Fibroblast of skin of left quadriceps (primary cell): ENCODE data around the gene PGPEP1.
"Not testable (repeated sequence)": the region's sequence is repeated elsewhere in the genome, so short reads cannot be mapped to it uniquely, and the experiment has no call there.

ENCODE experiments used
- DNase-seq, 2 experiments: peaks; one replicate each; pipeline ENCODE4 v3.0.0-alpha.2; 2013; ENCODE audit warnings: low read depth in 2 of 2

The PGPEP1 gene

DNA sequence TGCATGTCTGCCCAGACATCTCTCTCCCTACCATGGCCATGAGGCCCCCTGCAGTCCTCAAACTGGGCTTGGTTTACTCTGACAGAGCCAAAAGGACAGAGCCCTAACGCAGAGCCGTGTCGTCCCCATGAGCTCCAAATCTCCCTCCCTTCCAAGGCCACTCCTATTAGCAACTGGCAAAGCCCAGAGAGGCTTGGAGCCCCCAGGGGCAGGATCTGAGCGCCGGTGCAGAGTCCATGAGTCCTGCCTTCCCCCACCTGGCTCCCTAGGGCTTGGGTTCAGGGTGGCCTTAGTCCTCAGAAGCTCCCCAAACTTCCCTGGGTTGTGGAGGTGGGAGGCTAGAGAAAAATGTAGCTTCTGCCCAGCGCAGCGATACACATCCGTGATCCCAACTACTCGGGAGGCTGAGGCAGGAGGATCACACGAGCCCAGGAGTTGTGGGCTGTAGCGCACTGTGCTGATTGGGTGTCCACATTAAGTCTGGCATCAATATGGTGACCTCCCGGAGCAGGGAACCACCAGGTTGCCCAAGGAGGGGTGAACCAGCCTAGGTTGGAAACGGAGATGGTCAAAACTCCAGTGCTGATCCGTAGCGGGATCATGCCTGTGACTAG lies 7.4 kb upstream of the PGPEP1 start:
- no peak for DNase-seq

DNA sequence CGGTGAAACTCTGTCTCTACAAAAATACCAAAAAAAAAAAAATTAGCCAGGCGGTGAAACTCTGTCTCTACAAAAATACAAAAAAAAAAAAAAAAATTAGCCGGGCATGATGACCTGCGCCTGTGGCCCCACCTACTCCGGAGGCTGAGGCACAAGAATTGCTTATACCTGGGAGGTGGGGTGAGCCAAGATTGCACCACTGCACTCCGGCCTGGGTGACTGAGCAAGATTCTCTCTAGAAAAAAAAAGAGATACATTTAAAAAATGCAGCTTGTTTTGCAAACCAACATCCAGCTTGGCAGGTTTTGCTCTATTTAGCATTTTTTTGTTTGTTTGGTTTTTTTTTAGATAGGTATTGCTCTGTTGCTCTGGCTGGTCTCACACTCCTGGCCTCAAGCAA lies 6.7 kb upstream of the PGPEP1 start:
- DNase-seq, result no peak

DNA sequence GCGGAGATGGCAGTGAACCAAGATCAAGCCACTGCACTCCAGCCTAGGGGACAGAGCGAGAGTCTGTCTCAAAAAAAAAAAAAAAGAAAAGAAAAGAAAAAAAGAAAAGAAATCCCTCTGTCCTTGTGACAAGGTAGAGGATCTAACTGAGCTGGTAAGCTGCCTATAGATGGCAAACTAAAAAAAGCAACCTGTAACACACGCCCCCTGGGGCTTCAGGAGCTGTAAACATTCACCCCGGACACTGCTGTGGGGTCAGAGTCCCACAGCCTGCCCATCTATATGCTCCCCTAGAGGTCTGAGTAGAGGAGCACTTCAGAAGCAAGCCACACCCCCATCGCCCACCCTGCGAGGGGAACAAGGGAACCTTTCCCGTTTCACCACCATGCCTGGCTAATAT lies 4.3 kb upstream of the PGPEP1 start:
- DNase-seq, result no peak

DNA sequence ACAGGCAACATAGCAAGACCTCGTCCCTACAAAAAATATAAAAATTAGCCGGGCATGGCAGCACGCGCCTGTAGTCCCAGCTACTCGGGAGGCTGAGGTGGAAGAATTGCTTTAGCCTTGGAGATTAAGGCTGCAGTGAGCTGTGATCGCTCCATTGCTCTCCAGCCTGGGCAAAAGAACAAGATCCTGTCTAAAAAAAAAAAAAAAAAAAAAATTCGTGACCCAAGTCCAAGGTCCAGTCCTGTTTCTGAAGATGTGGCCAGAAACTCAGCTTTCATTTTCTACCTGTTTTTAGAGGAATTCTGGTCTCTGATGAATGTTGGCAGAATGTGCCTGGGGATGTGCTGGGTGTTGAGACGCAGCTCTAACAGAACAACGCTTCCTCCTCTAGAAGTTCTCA lies 1.9 kb upstream of the PGPEP1 start:
- no peak for DNase-seq

DNA sequence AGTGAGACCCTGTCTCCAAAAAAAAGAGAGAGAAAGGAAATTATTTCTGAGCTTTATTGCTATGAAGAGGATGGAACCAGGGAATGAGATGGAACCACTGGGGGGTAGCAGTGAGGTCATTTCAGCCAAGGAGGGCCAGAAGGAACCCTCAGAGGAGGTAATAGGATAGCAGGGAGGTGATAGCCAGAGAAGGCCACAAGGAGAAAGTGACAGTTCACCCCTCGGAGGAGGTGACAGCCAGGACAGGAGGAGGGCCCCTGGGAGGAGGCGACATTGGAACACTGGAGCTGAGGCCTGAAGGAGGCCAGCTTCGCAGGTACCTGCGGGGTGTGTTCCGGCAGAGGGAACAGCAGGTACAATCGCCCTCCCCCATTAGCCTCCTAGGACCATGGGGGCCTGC lies 675 bp upstream of the PGPEP1 start:
- no peak for DNase-seq

DNA sequence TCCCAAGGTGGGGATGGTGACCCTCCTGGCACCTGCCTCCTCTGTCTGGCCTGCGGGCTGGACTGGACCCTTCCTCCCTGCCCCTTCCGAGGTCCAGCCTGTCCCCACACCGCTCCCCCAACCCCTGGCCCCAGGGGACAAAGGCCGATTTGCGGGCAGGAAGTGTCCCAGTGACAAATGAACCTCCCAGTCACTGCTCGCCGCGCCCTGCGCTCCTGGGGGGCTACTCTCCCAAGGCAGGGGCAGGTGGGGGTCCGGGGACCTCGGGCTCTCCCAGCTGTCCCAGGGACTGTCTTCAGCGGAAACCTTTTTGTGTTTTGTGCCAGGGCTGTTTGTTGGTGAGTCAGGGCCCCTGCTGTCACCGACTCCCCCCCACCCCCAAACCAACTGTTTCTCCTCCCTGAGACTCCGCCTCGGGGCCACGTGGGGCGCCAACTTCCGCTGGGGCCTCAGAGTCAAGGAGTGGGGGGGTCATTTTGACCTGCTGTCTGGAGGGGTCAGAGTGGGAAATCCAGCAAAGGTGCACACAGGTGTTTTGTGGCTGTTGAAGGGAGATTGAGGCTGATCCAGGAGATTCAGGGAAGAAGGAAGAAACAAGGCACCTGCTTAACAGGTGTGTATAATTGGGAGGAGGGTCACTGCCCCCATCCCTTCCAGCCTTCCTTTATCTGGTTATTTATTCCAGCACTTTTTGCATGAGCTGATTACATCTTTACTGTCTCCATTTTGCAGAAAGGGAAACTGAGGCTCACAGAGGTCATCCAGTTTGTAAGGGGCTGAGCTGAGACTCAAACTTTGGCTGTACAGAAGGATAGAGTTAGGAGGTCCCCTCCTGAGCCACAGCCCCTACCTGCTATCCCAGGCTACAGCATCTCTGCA lies 831 bp downstream of the PGPEP1 start:
- DNase-seq, result no peak

DNA sequence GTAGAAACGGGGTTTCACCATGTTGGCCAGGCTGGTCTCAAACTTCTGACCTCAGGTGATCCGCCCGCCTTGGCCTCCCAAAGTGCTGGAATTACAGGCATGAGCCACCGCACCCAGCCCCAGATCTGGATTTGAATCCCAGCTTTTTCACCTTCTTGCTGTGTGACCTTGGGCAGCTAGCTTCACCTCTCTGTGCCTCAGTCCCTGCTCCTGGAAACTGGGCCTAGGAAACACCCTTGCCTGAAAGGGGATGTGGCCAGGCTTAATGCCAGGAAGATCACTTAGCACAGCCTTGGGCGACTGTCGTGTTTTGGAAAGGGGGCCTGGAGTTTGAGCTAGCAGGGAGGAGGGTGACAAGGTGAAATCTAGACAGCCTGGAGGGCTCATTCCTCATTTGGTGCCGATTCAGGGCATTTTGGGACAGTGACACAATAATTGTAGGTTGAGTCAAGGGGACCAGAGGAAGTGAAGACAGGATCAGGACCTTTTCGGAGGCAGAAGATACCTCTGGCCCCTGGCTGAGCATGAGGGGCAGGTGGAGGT lies 1.8 kb downstream of the PGPEP1 start:
- DNase-seq, result no peak

DNA sequence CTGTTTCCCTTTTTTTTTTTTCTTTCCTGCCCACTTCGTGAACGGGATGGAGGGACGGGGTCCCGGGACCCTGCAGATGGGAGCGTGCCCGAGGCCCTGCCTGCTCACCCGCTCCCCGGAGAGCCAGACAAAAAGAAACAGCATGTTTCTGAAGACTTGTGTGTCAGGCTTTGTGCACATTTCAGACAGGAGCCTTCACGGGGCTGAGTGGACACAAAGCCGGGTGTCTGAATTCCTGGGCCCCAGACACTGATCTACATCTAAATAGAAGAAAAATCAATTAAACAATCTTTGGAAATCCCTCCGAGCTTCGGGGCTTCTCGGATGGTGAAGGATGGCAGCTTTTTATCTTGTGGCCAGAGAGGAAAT lies 4.2 kb downstream of the PGPEP1 start:
- DNase-seq, result no peak

DNA sequence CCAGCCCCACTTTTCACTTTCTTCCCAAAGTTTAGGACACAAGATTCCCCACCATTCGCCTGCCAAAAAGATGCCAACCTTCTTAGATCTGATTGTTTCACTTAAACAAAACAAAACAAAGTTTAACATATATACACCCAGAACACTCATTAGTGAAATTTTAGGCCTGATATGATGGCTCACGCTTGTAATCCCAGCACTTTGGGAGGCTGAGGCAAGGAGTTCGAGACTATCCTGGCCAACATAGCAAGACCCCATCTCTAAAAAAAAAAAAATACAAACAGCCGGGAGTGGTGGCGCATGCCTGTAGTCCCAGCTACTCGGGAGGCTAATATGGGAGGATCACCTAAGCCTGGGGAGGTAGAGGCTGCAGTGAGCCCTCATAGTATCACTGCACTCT lies 4.9 kb downstream of the PGPEP1 start:
- no peak for DNase-seq

DNA sequence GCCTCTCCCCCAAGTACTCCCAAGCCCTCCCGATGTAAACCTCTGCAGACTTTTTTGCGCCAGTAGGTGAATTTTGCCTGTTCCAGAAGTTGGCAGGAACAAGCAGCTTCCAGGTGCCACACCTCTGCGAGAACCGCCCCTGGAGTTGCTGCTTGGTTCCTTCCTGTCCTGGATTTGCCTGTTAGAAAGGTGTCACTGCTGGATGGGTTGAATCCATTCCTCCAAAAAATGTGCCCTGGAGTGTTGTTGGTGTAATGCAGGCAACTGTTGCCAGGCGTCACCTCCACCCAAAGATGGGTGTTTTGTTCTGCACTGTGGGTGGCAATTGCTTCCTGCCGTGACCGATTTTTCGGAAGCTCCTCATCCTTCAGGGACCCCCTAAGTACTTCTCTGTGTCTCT lies 5.7 kb downstream of the PGPEP1 start:
- no peak for DNase-seq

DNA sequence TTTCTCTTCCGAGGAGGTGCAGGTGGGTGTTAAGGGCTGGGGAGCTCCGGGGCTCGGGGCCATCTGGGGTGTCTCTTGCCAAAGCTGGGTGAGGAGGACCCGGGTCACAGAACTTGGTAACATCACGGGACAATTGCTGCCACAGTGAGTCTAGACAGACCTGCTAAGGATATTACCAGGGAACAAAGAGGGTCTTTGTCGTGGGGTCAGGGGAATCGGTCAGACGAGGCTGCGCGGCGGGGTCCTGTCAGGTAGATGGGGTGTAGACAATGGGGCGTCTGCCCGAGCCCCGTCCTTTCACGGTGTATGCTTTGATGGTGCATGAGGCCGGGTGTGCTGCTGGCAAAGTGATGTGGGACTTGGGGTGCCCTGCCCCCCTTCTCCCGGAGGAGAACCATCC lies 7.8 kb downstream of the PGPEP1 start:
- no peak for DNase-seq

DNA sequence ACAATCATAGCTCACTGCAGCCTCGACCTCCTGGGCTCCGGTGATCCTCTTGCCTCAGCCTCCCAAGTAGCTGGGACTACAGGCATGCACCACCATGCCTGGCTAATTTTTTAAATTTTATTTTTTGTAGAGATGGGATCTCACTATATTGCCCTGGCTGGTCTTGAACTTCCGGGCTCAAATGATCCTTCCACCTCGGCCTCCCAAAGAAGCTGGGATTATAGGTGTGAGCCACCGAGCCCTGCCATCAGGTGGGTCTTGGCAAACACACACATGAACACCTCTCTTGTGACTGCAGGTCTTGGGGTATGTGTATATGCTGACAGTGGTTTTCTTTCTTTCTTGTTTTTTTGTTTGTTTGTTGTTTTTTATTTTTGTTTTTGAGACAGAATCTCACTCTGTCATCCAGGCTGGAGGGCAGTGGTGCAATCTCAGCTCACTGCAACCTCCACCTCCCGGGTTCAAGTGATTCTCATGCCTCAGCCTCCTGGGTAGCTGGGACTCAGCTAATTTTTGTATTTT lies 8.5 kb downstream of the PGPEP1 start:
- DNase-seq, result not testable (repeated sequence)

DNA sequence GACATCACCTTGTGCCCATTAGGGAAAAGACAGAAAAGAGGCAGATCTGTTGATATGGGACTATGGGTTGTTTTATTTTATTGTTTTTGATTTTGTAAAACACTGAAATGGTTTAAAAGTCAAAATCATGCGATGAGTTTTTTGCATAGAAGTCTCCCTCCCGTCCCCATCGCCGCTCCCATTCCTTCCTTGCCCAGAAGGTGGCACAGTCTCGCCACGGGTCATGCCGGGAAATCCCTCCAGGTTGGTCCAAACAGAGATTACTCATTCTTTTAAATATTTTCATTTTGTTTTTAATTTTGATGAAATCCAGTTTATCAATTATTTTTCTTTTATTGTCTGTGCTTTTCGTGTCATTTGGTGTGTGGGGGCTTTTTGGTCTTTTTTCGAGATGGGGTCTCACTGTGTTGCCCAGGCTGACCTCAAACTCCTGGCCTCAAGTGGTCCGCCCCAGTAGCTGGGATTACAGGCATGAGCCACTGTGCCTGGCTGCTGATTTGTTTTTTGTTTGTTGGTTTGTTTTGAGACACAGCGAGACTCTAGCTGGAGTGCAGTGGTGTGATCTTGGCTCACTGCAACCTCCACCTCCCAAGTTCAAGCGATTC lies 9.2 kb downstream of the PGPEP1 start:
- DNase-seq, result no peak

DNA sequence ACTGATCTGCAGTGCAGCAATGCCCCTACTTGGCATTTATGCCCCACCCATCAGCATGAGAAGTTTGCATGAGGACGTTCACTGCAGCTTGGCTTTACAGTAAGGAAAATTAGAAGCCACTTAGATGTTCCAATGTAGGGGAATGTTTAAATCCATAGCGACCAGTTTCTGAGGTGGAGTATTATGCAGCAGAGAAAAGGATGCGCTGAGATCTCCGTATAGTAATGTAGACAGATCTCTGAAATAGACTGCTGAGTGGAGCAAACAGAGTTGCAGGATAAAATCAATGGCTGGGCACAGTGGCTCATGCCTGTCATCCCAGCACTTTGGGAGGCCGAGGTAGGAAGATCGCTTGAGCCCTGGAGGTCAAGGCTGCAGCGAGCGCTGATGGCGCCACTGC lies 10.1 kb downstream of the PGPEP1 start:
- no peak for DNase-seq

DNA sequence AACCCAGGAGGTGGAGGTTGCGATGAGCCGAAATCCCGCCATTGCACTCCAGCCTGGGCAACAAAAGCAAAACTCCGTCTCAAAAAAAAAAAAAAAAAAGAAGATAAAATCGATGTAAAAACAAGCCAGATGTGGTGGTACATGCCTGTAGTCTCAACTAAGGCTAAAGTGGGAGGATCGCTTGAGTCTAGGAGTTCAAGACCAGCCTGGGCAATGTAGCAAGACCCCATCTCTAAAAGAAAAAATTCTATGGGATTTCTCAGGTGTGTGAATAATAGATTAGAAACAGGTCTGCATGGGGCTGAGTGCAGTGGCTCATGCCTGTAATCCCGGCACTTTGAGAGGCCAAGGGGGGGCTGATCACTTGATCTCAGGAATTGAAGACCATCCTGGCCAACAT lies 11.1 kb downstream of the PGPEP1 start:
- no peak for DNase-seq

DNA sequence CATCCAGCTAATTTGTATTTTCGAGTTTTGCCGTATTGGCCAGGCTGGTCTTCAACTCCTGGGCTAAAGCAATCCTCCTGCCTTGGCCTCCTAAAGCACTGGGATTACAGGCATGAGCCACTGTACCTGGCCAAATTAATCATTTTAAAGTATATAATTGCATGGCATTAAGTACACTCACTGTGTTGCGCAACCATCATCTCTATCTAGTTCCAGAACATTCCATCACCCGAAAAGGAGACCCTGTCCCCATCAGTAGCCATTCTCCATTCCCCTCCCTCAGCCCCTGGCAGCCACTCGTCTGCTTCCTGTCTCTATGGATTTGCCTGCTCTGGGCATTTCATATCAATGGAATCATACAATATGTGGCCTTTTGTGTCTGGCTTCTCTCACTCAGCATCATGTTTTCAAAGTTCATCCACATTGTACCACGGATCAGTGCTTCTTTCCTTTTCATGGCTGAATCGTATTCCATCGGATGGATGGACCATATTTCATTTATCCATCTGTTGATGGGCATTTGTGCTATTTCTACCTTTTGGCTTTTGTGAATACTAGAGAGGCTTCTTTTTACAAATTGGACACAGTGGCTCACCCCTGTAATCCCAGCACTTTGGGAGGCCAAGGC lies 13.1 kb downstream of the PGPEP1 start:
- DNase-seq, result no peak

DNA sequence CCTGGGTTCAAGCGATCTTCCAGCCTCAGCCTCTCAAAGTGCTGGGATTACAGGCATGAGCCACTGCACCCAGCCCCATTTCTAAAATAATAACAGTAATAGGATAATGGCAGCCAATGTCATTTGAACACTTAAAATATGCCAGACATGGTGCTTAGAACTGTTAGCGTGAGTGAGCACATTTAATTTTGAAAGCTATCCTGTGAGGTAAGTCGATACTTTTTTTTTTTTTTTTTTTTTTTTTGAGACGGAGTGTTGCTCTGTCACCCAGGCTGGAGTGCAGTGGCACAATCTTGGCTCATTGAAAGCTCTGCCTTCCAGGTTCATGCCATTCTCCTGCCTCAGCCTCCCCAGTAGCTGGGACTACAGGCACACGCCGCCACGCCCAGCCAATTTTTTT lies 14.3 kb downstream of the PGPEP1 start:
- not testable (repeated sequence) for DNase-seq

DNA sequence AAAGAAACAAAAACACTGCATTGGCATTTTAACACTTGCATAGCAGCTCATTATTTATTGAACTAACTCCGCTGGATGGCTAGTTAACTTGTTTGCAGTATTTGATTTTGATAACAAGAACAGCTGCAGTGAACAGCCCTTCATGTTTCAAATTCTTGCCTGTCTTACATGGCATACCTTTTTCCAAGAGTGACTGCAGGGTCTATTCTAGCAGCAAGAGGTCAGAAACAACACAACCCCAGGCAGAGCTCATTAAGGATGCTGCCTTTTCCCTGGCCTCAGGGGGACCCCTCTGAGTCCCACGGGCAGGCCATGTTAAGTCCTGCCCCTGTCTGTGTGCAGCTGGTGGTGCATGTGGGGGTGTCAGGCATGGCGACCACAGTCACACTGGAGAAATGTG lies 16.6 kb downstream of the PGPEP1 start:
- no peak for DNase-seq

DNA sequence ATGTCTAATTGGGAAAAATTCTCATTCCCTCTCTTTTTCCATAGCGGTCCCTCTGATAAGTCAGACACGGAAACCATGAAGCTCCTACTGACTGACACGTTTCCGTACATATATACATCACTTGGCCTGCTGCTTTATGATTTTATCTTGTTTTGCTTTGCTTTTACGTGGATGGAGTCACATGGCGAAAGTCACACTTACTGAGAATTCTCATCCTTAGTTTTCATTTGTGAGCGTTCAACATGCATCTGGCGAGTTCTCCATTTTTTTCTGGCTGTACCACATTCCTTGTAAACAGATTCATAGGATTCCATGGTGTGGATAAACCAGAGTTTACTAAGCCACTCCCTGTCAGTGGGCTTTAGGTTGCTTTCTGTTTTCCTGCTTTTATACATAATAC lies 21.2 kb downstream of the PGPEP1 start:
- DNase-seq, result no peak

DNA sequence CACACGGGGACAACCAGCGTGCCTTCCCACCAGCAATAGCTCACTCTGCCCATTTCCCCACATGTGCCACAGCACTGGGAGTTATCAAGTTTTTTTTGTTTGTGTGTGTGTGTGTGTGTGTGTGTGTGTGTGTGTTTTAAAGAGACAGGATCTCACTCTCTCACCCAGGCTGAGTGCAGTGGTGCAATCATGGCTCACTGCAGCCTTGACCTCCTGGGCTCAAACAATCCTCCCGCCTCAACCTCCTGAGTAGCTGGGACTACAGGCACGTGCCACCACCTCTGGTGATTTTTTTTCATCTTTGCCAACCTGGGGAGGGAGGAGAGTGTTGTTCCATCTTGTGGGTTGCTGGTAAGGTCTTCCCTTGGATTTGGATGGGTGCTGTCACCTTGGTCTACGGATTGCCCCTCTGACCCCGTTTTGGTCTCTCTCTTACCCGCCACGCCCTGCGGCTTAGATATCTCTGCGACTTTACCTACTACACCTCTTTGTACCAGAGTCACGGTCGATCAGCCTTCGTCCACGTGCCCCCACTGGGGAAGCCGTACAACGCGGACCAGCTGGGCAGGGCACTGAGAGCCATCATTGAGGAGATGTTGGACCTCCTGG lies 22.6 kb downstream of the PGPEP1 start:
- DNase-seq, result no peak

DNA sequence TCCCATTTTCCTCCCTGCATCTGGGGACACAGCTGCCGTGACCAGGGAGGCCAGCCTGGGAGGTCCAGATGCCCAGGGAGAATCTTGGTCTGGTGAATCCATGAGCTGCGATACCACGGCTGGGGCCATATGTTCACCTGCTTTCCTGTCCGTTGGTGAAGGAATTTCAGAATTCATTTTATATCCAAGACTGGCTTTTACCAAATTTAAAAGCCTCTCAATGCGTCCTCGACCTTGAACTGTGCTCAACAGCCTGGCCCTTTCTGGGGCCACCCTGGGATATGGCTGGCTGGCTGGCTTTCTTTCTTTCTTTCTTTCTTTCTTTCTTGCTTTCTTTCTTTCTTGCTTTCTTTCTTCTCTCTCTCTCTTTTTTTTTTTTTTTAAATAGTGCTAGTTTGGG lies 23.4 kb downstream of the PGPEP1 start:
- DNase-seq, result no peak
